Nephron progenitor cell (in vitro differentiated cells): Measurements from ENCODE around the gene UGT2A1.
A peak's percentile ranks its signal among the peaks of the same experiment; 100 is the strongest.

Experiments used
- DNase-seq: peaks from one replicate; pipeline ENCODE4 v3.0.0; 2021
- H3K27ac Mint-ChIP-seq: 2 replicates; pipeline ENCODE4 v1.8.0; 2021; ENCODE audit warnings: mild to moderate bottlenecking, moderate library complexity, mixed read lengths
- H3K27me3 Mint-ChIP-seq: 2 replicates; pipeline ENCODE4 v1.8.0; 2021; ENCODE audit warnings: mild to moderate bottlenecking, low read depth, mixed read lengths; ENCODE audit not compliant: poor library complexity
- H3K36me3 Mint-ChIP-seq: 2 replicates; pipeline ENCODE4 v1.8.0; 2021; ENCODE audit warnings: low read depth, mixed read lengths
- H3K4me1 Mint-ChIP-seq: 2 replicates; pipeline ENCODE4 v1.8.0; 2021; ENCODE audit warnings: mixed read lengths
- H3K4me3 Mint-ChIP-seq: 2 replicates; pipeline ENCODE4 v1.8.0; 2021; ENCODE audit warnings: mild to moderate bottlenecking, moderate library complexity, mixed read lengths
- H3K9me3 Mint-ChIP-seq: 2 replicates; pipeline ENCODE4 v1.8.0; 2021; ENCODE audit warnings: mild to moderate bottlenecking, moderate library complexity, mixed read lengths
- CTCF ChIP-seq: fragments of 200-600 bp; sonication (generic); IDR thresholded peaks from 2 replicates; pipeline ENCODE4 v1.5.0; 2021; ENCODE audit warnings: antibody characterized with exemption

Gene UGT2A1

GRCh38 chr4:69653147-69653546 is at the start of gene UGT2A1:
TSS of gene UGT2A1 (minus strand) at chr4:69653247. CDS start at chr4:69647644, 5,603 bp downstream.
- no peaks in the 10 kb centered on the region for H3K9me3 Mint-ChIP-seq
- H3K4me1 Mint-ChIP-seq, result no peaks in the 10 kb centered on the region
- no peak for TF ChIP-seq CTCF
- DNase-seq, result no peak
- H3K36me3 Mint-ChIP-seq, result no peaks in the 10 kb centered on the region
- H3K4me3 Mint-ChIP-seq, result no peak within 1 kb of the TSS
- H3K27me3 Mint-ChIP-seq, result peaks cover 2% of the 10 kb centered on the region
- no peak within 1 kb of the TSS for H3K27ac Mint-ChIP-seq

- H3K27ac Mint-ChIP-seq, result no peak overlapping the region
- no peak for TF ChIP-seq CTCF
- no peaks in the 10 kb centered on the region for H3K9me3 Mint-ChIP-seq
- no peak for DNase-seq
- no peaks in the 10 kb centered on the region for H3K27me3 Mint-ChIP-seq
- H3K4me1 Mint-ChIP-seq, result no peaks in the 10 kb centered on the region
- no peaks in the 10 kb centered on the region for H3K36me3 Mint-ChIP-seq
- H3K4me3 Mint-ChIP-seq, result no peak overlapping the region
Measured at GRCh38 chr4:69702201-69702600, 49.2 kb upstream of the UGT2A1 start.

- no peak overlapping the region for H3K27ac Mint-ChIP-seq
- DNase-seq, result no peak
- no peaks in the 10 kb centered on the region for H3K36me3 Mint-ChIP-seq
- TF ChIP-seq CTCF, result no peak
- H3K4me3 Mint-ChIP-seq, result no peak overlapping the region
- H3K27me3 Mint-ChIP-seq, result no peaks in the 10 kb centered on the region
- no peaks in the 10 kb centered on the region for H3K4me1 Mint-ChIP-seq
- no peaks in the 10 kb centered on the region for H3K9me3 Mint-ChIP-seq
Measured at GRCh38 chr4:69701696-69702095, 48.6 kb upstream of the UGT2A1 start.

- H3K27me3 Mint-ChIP-seq, result peaks cover 4% of the 10 kb centered on the region
- DNase-seq, result no peak
Measured at GRCh38 chr4:69697536-69698242, 44.6 kb upstream of the UGT2A1 start.

GRCh38 chr4:69689599-69689998 is 36.6 kb upstream of the UGT2A1 start:
- Mint-ChIP-seq H3K27me3 (peaks cover 10% of the 10 kb centered on the region), H3K4me3 (no peak overlapping the region), H3K9me3 (peaks cover 1% of the 10 kb centered on the region), H3K27ac (no peak overlapping the region), H3K36me3 (no peaks in the 10 kb centered on the region), H3K4me1 (no peaks in the 10 kb centered on the region)
- TF ChIP-seq CTCF, result peak; percentile 48
- DNase-seq, result no peak

More at GRCh38 chr4:69697536-69698242, 44.6 kb upstream of the UGT2A1 start:
- H3K27ac Mint-ChIP-seq, result no peak overlapping the region
- H3K4me1 Mint-ChIP-seq, result no peaks in the 10 kb centered on the region
- no peak overlapping the region for H3K4me3 Mint-ChIP-seq
- TF ChIP-seq CTCF, result no peak
- H3K36me3 Mint-ChIP-seq, result no peaks in the 10 kb centered on the region
- H3K9me3 Mint-ChIP-seq, result peaks cover 10% of the 10 kb centered on the region

GRCh38 chr4:69684804-69685203 is 31.8 kb upstream of the UGT2A1 start:
- no peaks in the 10 kb centered on the region for H3K9me3 Mint-ChIP-seq
- H3K36me3 Mint-ChIP-seq, result no peaks in the 10 kb centered on the region
- peaks cover 6% of the 10 kb centered on the region for H3K27me3 Mint-ChIP-seq
- no peaks in the 10 kb centered on the region for H3K4me1 Mint-ChIP-seq
- H3K27ac Mint-ChIP-seq, result no peak overlapping the region
- H3K4me3 Mint-ChIP-seq, result no peak overlapping the region
- TF ChIP-seq CTCF, result no peak
- DNase-seq, result no peak
